B cell (primary cell): ENCODE results near the gene USP6. TPM values are rescaled to one million over a fixed set of nuclear protein-coding genes. Genes with fewer than 3 reads are reported as not detected.
"Not testable (repeated sequence)": the region's sequence is repeated elsewhere in the genome, so short reads cannot be mapped to it uniquely, and the experiment has no call there.

ENCODE experiments used
- ATAC-seq: fragments of 200-7000 bp; cut with Tn5 transposase; one replicate; pipeline ENCODE4 v1.10.0; 2021; ENCODE audit warnings: low read depth, mild to moderate bottlenecking, moderate number of reproducible peaks, moderate library complexity
- CTCF ChIA-PET: fragments of 350-600 bp; sonication (Branson Sonifier 250); formaldehyde crosslinking; loops from one replicate; lab custom pipeline; 2021; ENCODE audit warnings: antibody characterized with exemption, inconsistent platforms; lab: Charles Lee
- POLR2A ChIA-PET: fragments of 350-600 bp; sonication (Branson Sonifier 250); formaldehyde crosslinking; loops from one replicate; lab custom pipeline; 2021; ENCODE audit warnings: antibody characterized with exemption; lab: Charles Lee
- DNase-seq: peaks from one replicate; pipeline ENCODE4 v3.0.0; 2013
- H2AFZ ChIP-seq: 2 replicates; pipeline ENCODE4 v1.6.1; 2012; ENCODE audit warnings: mild to moderate bottlenecking, low read depth, low read length; ENCODE audit not compliant: insufficient read depth, poor library complexity, severe bottlenecking
- H3K27ac ChIP-seq, 2 donors: 1 replicate in 1 of 2; 2 replicates in 1 of 2; pipeline ENCODE4 v1.5.1; 2012 to 2013; ENCODE audit warnings: low read length in 2 of 2, mild to moderate bottlenecking in 2 of 2, moderate library complexity in 1 of 2
- H3K27me3 ChIP-seq, 4 experiments: fragments of 200-600 bp in 1 of 4; sonication (generic) in 1 of 4; replicated peaks in 1 of 4; 1 replicate in 2 of 4; 2 replicates in 2 of 4; pipeline versions ENCODE4 v1.6.1 to v1.7.0; 2013 to 2016; ENCODE audit warnings: low read length in 3 of 4, mild to moderate bottlenecking in 2 of 4, mixed read lengths in 1 of 4, moderate library complexity in 1 of 4; ENCODE audit not compliant: insufficient read depth in 4 of 4, control insufficient read depth in 3 of 4; ENCODE audit errors: control extremely low read depth in 1 of 4
- H3K36me3 ChIP-seq, 2 experiments: replicated peaks in 1 of 2; 1 replicate in 1 of 2; 2 replicates in 1 of 2; pipeline versions ENCODE4 v1.6.1 to v1.7.1; 2013; ENCODE audit warnings: low read length in 1 of 2; ENCODE audit not compliant: insufficient read depth in 2 of 2, control insufficient read depth in 1 of 2; ENCODE audit errors: control extremely low read depth in 1 of 2, extremely low read depth in 1 of 2
- H3K4me1 ChIP-seq, 2 donors: fragments of 200-600 bp in 1 of 2; sonication (generic) in 1 of 2; 1 replicate in 1 of 2; 2 replicates in 1 of 2; pipeline versions ENCODE4 v1.5.1 to v1.6.1; 2013 to 2017; ENCODE audit warnings: low read length in 2 of 2; ENCODE audit not compliant: control insufficient read depth in 2 of 2, insufficient read depth in 2 of 2
- H3K4me2 ChIP-seq: replicated peaks from 2 replicates; pipeline ENCODE3; 2012; ENCODE audit warnings: mild to moderate bottlenecking, low read depth, low read length; ENCODE audit not compliant: poor library complexity, severe bottlenecking
- H3K4me3 ChIP-seq, 5 experiments: fragments of 200-600 bp in 1 of 5; sonication (generic) in 1 of 5; 1 replicate in 3 of 5; 2 replicates in 2 of 5; pipeline versions ENCODE4 v1.5.1 to v1.7.0; 2011 to 2016; ENCODE audit warnings: low read length in 4 of 5, mild to moderate bottlenecking in 4 of 5, low read depth in 2 of 5, control low read depth in 1 of 5, moderate library complexity in 1 of 5; ENCODE audit not compliant: insufficient read depth in 1 of 5; ENCODE audit errors: control extremely low read depth in 1 of 5, extremely low read depth in 1 of 5
- H3K79me2 ChIP-seq: fragments of 200-600 bp; sonication (generic); one replicate; pipeline ENCODE4 v1.6.0; 2016; ENCODE audit warnings: low read length; ENCODE audit not compliant: control insufficient read depth, insufficient read depth
- H3K9ac ChIP-seq: fragments of 200-600 bp; sonication (generic); 2 replicates; pipeline ENCODE4 v1.6.1; 2017; ENCODE audit warnings: mild to moderate bottlenecking, low read length, moderate library complexity
- H3K9me3 ChIP-seq, 3 donors: one replicate each; pipeline versions ENCODE4 v1.6.1 to v1.7.1; 2013; ENCODE audit warnings: low read length in 2 of 3; ENCODE audit not compliant: control insufficient read depth in 2 of 3, insufficient read depth in 1 of 3; ENCODE audit errors: control extremely low read depth in 1 of 3
- H4K20me1 ChIP-seq: 2 replicates; pipeline ENCODE4 v1.6.0; 2012; ENCODE audit warnings: mild to moderate bottlenecking, low read length; ENCODE audit not compliant: insufficient read depth, control insufficient read depth, poor library complexity, severe bottlenecking
- H3K27ac Mint-ChIP-seq: one replicate; pipeline ENCODE4 v1.8.0; 2021; ENCODE audit warnings: mixed read lengths
- H3K27me3 Mint-ChIP-seq: one replicate; pipeline ENCODE4 v1.8.0; 2021; ENCODE audit warnings: mixed read lengths
- H3K4me1 Mint-ChIP-seq: one replicate; pipeline ENCODE4 v1.8.0; 2021; ENCODE audit warnings: mixed read lengths
- H3K4me3 Mint-ChIP-seq: one replicate; pipeline ENCODE4 v1.8.0; 2021; ENCODE audit warnings: mixed read lengths
- H3K9me3 Mint-ChIP-seq: one replicate; pipeline ENCODE4 v1.8.0; 2022; ENCODE audit warnings: mixed read lengths; ENCODE audit not compliant: insufficient read depth
- WGBS: methylation state at CpG from one replicate; pipeline ENCODE4 v1.1.5; 2013; ENCODE audit warnings: missing lambda C conversion rate; ENCODE audit not compliant: insufficient coverage; 5-methylcytosine and 5-hydroxymethylcytosine counted together
- intact Hi-C: fragments of 100-400 bp; cut with micrococcal nuclease; formaldehyde crosslinking; loops from one replicate; pipeline ENCODE4 v1.10.0; 2022
- polyA plus RNA-seq: library from polyadenylated mRNA; depleted of rRNA; stranded (reverse); fragments of >200 nt; gene quantifications from 2 replicates; pipeline ENCODE4 v1.2.3, GENCODE V29; 2012
- total RNA-seq, 2 donors: library from RNA; stranded (reverse); fragments of 120-200 nt in 1 of 2; gene quantifications; 1 replicate in 1 of 2; 2 replicates in 1 of 2; pipeline versions ENCODE4 v1.2.3 to v1.2.4, GENCODE V29; 2013 to 2022

Gene USP6
- total and polyA plus RNA-seq, 2 donors (not counting 1 experiment from before 2014, with no cell fraction given), result 0.36 to 0.47 TPM

GRCh38 chr17:5160702-5161101 lies 44.9 kb downstream of the USP6 start:
- POLR2A ChIA-PET, H4K20me1 ChIP-seq, H3K9ac ChIP-seq, H3K27ac ChIP-seq, H3K27ac Mint-ChIP-seq, DNase-seq, intact Hi-C loops, H3K4me2 ChIP-seq, H3K9me3 Mint-ChIP-seq, H3K79me2 ChIP-seq, H3K27me3 ChIP-seq, H3K4me1 Mint-ChIP-seq, H2AFZ ChIP-seq, H3K4me3 Mint-ChIP-seq, H3K36me3 ChIP-seq, H3K9me3 ChIP-seq, ATAC-seq, H3K4me1 ChIP-seq, CTCF ChIA-PET, H3K4me3 ChIP-seq: not testable (repeated sequence)
- no CpG with 5 or more reads among the region's 1 CpG for WGBS
- H3K27me3 Mint-ChIP-seq, result peaks cover 15% of the 10 kb centered on the region

DNA sequence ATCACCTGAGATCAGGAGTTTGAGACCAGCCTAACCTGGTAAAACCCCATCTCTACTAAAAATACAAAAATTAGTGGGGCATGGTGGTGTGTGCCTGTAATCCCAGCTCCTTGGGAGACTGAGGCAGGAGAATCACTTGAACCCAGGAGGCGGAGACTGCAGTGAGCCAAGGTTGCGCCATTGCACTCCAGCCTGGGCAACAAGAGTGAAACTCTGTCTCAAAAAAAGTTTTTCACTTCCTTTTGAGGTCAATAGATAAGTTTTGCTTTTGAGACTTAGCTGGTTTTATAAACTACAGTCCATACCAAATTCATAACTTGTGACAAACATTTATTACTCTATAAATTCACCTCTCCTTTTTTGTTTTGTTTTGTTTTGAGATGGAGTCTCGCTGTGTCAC lies 46.0 kb downstream of the USP6 start:
- peaks cover 15% of the 10 kb centered on the region for H3K27me3 Mint-ChIP-seq
- H3K27ac Mint-ChIP-seq, POLR2A ChIA-PET: not testable (repeated sequence)

More for the DNA sequence above, 46.0 kb downstream of the USP6 start:
- H3K36me3 ChIP-seq, H3K27ac ChIP-seq, H3K27me3 ChIP-seq, DNase-seq, H3K4me3 ChIP-seq, H3K4me2 ChIP-seq, H3K4me3 Mint-ChIP-seq, H3K79me2 ChIP-seq, H3K9me3 ChIP-seq, H3K9ac ChIP-seq, intact Hi-C loops, H4K20me1 ChIP-seq, CTCF ChIA-PET, H3K9me3 Mint-ChIP-seq, H2AFZ ChIP-seq, ATAC-seq: not testable (repeated sequence)
- H3K4me1 Mint-ChIP-seq, result peaks cover 11% of the 10 kb centered on the region
- peaks cover 13 to 17% of the 10 kb centered on the region in 2 donors for H3K4me1 ChIP-seq
- 90% methylated on average over 2 of the region's 3 CpGs for WGBS
